Pons (tissue), 1 donor: ENCODE data around the gene IL3.

Source experiments
- DNase-seq: peaks from one replicate; pipeline ENCODE4 v3.0.0-alpha.2; 2016; ENCODE audit warnings: low spot score

Gene IL3

GRCh38 chr5:132057498-132058255 is 2.8 kb upstream of the IL3 start:
- DNase-seq, result no peak

DNA sequence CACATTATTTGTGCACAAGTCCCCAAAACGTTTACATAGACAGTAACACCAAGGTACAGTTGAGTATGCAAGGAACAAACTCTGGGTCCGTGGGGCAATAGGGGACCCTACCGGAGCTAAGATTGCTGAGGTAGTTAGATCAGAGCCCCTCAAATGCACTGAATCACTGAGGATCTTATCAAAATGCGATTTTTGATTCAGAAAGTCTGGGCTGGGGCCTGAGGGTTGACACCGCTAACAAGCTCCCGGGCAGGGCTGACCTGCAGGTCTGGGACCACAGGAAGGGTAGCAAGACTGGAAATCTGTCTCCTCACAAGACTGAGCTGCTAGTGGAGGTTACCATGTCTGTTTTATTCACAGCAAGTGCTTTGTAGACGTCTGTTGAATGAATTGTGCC is 1.8 kb upstream of the IL3 start:
- no peak for DNase-seq

DNA sequence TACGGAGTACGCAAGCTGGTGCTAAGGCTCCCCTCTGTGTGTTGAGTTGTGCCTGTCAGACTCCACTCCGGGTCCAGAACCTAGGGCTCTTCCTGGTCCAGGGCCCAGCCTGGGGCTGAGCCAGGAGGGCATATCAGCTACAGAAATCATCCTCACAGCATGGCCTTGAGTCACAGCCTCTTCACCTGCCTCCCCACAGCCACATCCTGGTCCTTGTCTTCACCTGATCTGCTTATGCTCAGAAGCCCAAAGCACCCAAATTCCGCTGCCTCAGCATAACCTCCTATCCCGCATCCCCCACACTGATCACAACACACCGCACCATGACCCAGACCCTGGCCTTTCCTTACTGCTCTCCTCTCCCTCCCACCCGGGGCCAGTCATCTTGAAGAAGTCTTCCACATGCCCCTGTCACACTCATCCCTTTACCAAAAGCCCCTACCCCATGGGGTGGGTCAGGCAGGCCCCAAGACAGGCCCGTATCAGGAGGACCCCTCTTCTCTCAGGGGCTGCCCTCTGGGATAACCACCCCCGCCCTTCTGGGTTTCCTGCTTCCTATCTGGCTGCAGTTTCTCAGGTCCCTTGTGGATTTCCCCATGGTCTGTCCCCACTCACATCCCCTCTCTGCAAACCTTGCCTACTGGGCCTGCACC is 1.3 kb upstream of the IL3 start:
- DNase-seq, result no peak

GRCh38 chr5:132059696-132060500 is 557 bp upstream of the IL3 start:
- DNase-seq, result no peak

DNA sequence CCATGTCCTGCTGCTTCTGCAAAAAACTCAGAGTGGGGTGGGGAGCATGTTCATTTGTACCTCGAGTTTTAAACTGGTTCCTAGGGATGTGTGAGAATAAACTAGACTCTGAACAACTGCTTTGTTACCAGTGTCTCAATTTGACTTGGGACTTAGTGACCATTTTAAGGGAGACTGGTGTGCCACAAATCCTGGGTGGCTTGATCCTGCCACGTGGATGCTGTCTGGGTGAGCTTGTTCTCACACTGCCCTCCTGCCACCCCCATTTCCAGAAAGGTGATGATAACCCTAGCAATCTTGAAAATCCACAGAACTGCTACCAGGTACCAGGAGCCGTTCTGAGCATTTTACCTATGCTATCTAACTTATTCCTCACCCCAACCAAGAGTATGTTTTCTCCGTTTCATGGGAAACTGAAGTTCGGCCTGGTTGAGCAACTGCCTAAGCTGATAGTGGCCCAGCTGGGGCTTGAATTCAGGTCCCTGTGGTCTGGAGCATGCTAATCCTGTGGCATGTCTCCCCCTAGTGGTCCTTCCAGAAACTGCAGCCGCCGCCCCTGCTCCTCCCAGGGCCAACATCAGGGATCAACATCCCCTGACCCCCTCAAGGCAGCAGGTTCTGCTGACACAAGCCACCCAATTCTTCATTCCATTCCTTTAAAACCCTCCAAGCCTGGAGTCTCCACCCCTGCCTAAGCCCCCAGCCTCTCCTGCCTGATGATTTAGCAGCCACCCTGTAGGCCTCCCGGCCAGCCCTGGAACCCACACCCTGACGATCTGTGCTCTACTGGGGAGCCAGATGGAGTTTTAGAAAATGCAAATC is 2.8 kb downstream of the IL3 start:
- peak; percentile 24 for DNase-seq

DNA sequence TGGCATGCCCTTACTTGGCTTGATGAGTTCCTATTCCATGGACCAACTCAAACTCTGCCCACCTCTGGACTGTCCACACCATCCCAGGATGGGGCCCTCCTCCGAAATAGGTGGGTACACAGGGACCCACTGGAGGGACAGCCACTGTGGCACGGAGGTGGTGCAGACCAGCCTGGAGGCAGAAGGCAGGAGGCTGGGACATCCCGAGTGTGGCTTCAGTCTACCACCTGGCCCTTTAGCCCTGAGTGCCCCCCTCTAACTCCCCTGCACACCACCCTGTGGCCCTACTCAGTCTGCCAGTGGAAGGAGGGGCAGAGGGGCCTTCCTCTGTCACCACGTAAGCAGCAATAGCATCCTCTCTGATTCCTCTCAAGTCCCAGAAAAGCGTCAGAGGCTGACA is 3.7 kb downstream of the IL3 start:
- DNase-seq, result no peak

- DNase-seq, result peak; percentile 61
Observed at GRCh38 chr5:132064738-132065331, 4.4 kb downstream of the IL3 start.

DNA sequence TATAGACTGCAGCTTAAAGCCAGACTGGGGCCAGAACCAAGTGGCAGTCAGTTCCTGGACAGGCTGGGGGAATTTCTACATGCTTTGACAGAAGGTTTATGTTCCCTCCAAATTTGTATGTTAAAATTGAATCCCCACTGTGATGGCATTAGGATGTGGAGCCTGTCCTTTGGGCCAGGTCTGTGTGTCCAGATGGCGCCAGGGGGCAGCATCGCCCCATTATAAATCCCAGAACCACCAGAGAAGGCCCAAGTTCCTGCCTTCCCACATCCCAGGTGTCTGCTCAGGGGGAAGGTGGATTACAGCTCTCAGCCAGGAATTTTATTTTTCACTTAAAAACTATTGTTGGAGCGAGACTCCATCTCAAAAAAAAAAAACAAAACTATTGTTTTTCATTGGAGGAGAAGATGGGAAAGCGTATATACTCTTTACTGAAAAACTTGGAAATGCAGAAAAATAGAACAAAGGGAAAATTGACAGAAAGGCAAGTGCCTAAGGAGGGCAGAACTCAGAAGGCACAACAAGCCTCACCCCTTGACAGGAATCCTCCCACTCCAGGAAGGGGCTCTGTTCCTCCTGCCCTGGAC is 5.0 kb downstream of the IL3 start:
- no peak for DNase-seq

DNA sequence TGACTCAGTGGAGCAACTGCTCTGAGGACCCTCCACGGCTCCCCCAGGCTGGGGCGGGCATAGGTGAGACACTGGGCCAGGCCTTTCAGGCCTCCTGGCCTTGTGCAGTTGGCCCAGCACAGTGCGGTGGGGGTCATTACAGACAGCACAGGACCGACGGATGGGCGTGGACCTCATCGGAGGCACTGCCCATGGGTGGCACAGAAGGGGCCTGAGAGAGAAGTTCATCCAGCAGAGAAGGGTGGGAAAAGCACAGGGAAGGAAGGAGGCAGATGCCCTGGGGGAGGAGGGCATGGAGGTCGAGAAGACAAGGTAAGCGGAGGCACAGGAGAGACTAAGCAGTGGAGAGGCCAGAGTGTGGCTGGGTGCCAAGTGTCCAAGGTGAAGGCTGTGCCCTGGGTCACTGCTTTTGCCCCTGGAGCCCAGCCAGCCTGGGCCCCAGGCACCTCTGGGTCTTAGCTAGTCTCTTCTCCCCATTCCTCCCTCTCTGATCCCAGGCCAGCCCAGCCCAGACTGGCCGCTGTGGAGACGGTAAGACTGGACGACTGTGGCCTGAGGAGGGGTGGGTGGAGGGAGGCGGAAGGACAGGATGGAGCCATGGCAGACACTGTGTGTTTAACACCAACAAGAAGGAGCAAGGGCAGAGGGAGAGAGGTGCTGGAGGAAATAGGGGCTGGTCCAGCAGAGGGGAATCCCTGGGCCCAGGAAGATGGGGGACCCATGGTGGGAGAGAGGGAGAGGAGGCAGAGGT is 5.7 kb downstream of the IL3 start:
- no peak for DNase-seq

GRCh38 chr5:132066871-132067270 is 6.4 kb downstream of the IL3 start:
- no peak for DNase-seq

- DNase-seq, result no peak
Observed at GRCh38 chr5:132067451-132067850, 7.0 kb downstream of the IL3 start.

DNA sequence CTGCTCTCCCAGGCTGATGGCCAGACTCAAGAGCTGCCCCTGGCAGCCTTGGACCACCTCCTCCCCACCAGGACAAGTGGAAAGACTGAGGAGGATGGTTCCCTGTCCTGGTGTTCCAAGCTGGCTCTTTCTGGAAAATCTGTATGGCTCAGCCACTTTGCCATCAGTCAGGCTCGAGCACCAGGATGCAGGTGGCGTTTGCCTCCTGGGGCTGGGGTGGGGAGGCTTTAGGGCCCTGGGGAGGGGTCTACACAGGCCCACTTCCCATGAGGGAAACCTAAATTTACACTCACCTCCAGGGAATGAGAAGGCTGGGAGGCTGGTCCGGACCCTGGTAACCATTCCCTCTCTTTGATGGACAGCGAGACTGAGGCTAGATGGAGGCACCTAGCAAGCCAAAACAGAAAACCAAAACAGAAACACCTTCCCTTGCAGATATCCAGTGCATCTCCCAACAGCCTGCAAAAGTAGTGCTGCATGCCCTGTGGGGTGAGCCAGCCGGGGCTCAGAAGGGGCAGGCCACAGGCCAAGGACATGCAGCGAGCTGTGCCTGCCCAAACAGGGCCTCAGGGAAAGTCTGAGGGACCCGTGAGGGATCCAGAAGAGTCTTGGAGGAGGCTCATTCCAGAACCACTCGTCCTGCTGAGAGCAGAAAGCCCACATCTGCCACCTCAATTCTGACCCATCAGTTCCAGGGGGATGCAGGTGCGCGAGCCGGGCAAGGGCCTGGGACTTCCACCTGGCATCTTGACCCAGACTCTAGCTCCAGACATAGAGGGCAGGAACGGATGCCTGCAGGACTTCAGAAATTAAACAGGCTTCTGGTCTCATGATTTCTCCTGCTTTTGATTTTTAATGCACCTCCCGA is 7.7 kb downstream of the IL3 start:
- no peak for DNase-seq

DNA sequence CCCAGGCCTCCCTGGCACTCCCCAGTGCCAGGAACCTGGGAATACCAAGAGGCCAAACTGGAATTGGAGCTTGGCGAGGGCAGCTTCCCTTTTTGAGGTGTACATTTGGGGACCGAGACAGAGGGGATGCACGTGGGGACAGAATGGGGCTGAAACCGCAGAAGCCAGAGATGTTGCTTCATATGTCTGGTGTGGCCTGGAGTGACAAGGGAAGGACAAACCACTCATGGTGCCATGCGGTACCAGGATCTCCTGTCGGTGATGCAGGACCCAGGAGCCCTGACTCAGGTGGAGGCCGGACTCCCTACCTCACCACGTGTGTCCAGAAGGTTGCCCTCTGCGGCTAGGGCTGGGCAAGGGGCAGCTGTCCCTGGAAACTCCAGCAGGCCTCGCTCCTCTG is 9.1 kb downstream of the IL3 start:
- DNase-seq, result peak; percentile 17

DNA sequence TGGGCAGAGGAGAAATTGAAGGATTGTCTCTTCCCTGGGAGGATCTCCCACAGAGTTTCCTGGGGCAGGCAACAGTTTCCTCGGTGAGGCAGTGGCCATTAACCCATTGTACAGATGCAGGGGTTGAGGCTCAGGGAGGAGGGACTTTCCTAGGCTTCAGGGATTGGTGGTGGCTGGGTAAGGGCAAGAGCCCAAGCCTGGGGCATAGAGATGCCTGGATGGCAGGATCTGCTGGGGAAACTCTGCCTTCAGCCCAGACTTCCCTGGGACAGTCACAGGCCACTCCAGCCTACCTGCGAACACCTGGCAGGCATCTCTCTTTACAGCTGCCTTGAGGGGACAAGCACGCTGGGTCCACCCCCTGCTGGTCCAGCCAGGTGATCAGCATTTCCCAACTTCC is 9.5 kb downstream of the IL3 start:
- no peak for DNase-seq

DNA sequence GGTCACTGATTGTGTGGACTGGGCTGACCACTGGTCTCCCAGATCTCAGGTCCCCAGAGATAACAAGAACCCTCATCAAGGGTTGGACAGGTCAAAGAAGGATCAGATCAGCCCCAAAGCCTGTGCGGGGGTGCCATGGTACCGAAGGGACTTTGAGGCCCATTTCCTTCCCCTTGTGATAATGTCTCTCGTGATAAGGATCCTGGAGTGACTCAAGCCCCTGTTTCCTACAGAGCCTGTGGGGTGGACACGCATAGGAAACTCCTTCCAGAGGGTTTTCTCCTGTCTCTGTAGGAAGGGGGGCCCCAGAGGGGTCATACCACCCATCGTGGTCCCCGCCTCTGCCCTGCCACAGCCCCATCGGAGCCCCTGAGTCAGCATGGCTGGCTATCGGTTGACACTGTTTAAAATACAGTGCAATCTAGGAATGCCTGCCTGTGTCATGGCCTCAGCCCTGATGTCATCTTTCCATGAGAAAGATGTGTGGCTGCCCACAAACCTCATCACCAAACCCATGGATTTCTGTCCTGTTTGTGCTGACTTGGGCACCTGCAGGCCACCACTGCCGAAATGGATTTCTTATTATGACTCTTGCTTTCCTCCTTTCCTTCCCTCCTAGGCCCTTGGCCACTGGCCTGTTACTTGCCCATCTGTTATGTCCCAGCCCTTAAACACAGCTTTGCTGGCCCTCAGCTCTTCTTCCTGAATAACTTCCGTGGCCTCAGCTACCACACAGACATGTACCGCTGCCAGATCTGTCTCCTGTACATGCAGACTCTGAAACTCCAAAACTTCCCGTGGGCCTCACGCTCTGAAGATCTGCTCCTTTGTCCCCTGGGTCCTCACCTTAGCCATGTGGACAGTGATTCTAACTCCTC is 10.2 kb downstream of the IL3 start:
- DNase-seq, result peak; percentile 13

DNA sequence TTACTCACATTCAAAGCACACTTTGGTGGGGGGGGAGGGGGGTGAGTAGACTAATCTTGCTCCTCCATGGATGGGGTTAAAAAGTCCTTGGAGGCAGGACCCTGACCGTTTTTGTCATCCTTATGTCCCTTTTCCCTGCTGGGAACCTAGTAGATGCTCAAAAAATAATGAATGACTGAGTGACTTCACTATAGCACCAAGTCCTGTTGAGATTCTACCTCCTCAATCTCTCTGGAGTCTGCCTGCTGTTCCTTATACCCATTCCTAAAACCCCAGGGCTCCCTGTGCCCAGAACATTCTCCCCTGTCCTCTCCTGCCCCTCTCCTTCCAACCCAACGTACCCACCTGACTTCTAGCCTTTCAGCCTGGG is 10.9 kb downstream of the IL3 start:
- no peak for DNase-seq

DNA sequence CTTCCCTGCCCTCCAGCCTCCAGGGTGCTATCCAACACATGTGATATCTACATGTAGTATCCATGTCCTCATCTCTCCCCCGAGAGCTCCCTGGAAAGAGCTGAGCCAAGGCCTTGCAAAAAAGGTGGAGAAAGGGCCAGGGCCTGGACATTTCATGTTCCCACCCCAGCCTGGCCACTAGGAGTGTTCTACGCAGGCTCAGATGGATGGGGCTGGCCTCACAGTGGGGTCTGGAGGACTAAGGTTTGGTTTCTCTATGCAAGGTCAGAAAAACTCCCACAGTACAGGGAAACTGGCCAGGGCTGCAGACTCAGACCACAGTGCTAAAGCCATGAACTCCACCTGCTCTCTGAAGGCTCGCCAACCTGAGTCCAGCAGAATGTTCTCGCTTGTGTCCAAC is 11.6 kb downstream of the IL3 start:
- DNase-seq, result no peak

GRCh38 chr5:132072528-132072927 is 12.1 kb downstream of the IL3 start:
- no peak for DNase-seq
